NCI-H82 (cell line): ENCODE results near the gene TTC33.
"Not testable (repeated sequence)": the region's sequence is repeated elsewhere in the genome, so short reads cannot be mapped to it uniquely, and the experiment has no call there.

Experiments used
- DNase-seq: peaks from one replicate; lab custom pipeline; 2025; lab: John Stamatoyannopoulos, UW

The TTC33 gene

DNA sequence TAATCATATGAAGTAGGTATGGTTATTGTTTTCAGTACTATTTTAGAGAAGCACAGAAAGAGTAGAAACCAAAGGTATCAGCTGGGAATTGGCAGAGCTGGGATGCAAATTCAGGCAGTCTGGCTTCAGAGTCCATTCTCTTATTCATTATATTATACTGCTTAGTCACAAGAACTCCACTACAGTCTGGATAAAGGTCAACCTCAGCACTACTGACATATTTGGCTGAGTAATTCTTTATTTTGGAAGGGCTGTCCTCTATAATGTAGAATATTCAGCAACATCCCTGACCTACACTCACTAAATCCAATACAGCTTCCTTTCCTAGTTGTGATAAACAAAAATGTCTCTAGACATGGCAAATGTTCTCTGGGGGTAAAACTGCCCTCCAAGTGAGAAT is 38.5 kb downstream of the TTC33 start:
- DNase-seq: no peak

- no peak for DNase-seq
These were observed 39.2 kb downstream of the TTC33 start for GRCh38 chr5:40716590-40716989.

DNA sequence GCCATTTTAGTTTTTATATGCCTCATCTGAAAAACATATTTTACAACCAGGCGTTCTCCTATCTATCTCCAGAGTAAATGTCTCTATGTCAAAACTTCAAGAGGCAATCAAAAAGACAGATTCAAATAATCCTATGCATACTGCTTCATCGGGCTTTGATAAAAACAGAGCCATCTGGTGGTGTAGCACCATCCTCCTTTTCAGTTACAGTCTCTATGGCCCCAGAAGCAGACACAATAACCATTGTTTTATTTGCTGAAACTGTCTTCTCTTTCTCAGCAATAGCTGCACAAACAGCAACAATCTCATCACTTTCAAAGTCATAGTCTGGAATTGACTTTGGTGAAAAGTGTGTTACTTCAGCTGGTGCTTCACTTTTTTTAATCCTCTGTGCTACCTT is 39.8 kb downstream of the TTC33 start:
- peak; percentile 12 for DNase-seq

DNA sequence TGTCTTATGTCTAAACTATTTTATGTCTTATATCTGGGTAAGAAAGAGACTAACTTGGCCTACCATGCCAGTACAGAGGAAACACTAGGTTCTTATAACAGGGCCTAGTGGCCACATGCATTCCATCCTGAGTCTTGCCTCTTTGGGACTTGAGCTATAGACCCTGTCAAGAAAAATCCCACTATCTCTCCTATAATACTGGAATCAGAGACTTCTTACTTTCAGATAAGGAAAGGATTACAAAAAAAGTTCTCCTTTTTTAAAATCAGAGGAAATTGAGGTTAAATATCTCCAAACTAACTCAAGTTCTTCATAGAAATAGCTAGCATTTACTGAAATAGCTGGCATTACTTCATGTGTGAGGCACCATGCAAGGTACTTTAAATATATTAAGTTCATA is 41.8 kb downstream of the TTC33 start:
- DNase-seq: no peak

GRCh38 chr5:40710575-40710974 is 45.2 kb downstream of the TTC33 start:
- DNase-seq: not testable (repeated sequence)

GRCh38 chr5:40705484-40705883 is 50.3 kb downstream of the TTC33 start:
- not testable (repeated sequence) for DNase-seq

- DNase-seq: not testable (repeated sequence)
These were observed 53.7 kb downstream of the TTC33 start for GRCh38 chr5:40702027-40702426.

- no peak for DNase-seq
These were observed 55.5 kb downstream of the TTC33 start for GRCh38 chr5:40700116-40700782.

- no peak for DNase-seq
These were observed 61.3 kb downstream of the TTC33 start for GRCh38 chr5:40694433-40694832.

DNA sequence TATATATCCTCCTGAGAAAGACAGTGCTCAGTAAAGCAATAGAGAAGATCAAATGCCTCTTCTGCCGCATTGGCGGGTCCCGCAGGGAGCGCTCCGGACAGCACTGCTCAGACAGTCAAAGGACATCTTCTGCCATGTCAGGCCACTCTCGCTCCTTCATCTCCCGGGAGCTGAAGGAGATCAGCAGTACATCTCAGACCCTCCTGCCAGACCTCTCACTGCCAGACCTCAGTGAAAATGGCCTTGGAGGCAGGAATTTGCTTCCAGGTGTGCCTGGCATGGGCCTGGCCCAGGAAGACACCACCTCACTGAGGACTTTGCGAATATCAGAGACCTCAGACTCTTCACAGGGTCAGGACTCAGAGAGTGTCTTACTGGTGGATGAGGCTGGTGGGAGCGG is 63.9 kb downstream of the TTC33 start:
- no peak for DNase-seq

GRCh38 chr5:40690267-40690666 is 65.5 kb downstream of the TTC33 start:
- DNase-seq: no peak

DNA sequence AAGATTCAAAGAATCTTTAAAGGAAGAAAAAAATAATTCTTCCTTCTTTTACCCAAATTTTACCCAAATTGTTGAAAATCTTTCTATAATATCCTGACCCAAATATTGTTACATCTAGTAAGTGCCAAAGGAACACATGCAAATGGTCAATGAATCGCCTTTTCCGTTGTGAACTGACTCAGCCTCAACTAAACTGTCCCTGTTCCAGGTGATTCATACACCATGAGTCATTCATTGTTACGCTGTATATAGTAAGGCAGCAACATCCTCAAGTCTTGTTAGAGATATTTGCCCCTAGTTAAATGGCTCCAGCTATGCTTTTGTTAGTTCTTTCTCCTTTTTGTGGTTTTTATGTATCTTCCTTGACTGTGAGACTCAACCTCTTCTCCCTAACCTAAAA is 66.3 kb downstream of the TTC33 start:
- no peak for DNase-seq

DNA sequence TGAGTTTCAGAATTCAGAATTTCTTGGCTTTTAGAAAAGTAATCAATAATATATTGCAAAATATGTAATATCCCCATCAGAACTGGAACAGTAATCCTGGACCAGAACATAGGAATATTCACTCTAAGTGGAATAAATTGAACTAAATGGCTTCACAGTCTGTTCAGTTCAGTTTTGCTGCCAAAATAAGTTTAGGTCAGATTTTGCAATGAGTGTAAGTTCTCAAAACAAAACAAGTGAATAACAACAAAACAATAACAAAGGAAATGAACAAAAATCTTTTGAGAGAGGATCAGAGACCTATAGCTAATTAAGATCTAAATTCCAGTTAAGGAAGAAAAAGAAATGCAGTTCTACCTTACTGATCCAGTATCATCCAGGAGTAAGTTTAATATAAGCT is 66.8 kb downstream of the TTC33 start:
- DNase-seq: no peak

DNA sequence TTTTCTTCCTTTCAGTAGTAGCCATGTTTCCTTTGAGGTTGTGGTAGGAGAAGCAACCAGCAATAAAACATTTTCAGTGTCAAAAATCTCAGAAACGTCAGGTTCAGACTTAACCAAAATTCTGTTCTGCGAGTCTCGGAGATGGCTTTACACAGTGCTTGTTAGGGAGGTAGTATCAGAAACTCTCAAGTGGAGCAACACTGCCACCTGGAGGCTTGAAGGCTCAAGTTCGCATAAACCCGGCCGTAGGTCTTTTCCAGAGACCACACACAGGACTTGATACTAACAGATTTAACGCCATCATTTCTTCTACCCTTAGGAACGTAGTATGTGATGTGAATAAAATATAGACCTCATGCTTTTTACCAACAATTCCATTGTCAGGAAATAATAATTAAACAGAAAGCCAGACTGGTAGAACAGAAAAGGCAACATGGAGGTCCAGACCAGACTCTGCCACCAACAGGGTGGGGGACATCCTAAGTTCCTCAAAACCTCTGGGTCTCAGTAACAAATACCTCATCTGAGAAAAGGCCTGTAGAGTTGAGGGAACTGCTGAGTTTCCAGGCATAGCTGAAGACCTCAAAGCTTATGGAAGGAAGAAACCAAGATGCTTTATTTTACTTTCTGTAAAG is 67.5 kb downstream of the TTC33 start:
- peak; percentile 86 for DNase-seq

- DNase-seq: no peak
These were observed 68.4 kb downstream of the TTC33 start for GRCh38 chr5:40687321-40687720.

DNA sequence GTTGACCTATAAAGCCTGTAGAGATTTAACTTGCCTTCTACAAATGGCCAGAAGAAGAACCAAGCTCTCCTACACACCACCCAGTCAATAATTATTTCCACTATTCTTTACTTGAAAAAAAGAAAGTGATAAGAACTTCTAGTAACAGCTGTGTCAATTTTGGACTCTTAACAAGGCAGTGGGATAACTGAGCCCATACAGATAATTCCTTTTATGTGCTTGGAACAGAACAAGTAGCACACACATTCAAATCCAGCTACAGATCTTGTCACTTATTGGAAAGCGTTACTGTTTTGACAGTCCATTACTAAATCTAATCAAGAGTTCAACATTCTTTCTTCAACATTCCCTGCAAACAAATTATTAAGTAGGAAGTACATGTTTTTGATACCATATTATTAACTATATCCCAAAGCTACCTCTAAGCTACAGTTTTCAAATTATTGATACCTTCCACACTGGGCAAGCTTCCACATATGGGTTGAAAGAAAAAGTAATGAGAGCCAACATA is 69.7 kb downstream of the TTC33 start:
- no peak for DNase-seq

- no peak for DNase-seq
These were observed 70.6 kb downstream of the TTC33 start for GRCh38 chr5:40685193-40685592.

- no peak for DNase-seq
These were observed 72.5 kb downstream of the TTC33 start for GRCh38 chr5:40683305-40683704.

DNA sequence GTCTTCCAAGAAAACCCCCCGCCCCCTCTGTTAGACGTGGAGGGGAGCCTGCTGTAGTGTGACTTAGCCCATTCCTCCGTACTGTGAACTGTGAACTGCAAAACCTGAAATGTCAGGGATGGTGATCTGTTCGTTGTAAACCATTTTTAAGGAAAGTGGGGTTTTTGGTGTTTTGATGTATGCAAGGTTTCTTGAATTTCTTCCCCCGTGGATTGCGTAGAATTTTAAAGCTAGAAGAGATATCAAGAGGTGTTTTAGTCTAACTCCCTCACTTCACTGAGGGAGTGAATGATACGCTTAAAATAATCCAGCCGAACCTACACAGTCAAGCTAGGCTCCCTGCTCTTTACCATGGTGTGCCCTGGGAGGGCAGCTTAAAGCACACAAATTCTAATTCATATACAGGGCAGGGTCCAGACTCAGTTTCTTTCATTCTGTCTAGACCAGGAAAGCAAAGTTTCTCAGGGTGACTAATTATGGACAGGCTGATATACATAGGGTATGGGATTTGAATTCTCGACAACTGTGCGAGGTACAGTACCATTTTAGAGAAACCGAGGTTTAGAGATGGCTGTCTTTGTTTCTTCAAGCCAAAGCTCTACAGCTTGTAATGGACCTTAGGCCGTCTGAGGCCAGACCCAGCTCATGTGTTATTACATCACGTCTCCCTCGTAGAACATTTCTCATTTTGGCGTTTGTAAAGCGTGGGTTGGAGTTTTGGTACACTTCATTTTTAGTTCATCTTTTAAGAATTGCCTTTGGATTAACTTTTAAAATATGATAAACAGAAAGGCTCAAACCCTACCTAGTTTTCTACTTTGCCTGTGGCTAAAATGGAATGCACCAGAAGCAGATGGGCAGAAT is 73.4 kb downstream of the TTC33 start:
- DNase-seq: no peak

GRCh38 chr5:40681363-40682153 is 74.2 kb downstream of the TTC33 start:
- DNase-seq: no peak

- no peak for DNase-seq
These were observed 74.9 kb downstream of the TTC33 start for GRCh38 chr5:40680741-40681362.
